Hepatocyte (in vitro differentiated cells): ENCODE results near the gene PXDN. TPM values are rescaled to one million over a fixed set of nuclear protein-coding genes. Genes with fewer than 3 reads are reported as not detected.
"Not testable (repeated sequence)": the region's sequence is repeated elsewhere in the genome, so short reads cannot be mapped to it uniquely, and the experiment has no call there.

Source experiments
- DNase-seq: peaks from one replicate; pipeline ENCODE4 v3.0.0-alpha.2; 2016; ENCODE audit warnings: low spot score
- H2AFZ ChIP-seq: fragments of 200-600 bp; sonication (generic); 2 replicates; pipeline ENCODE4 v1.6.0; 2016; ENCODE audit warnings: antibody characterized with exemption, mild to moderate bottlenecking
- H3K27ac ChIP-seq: fragments of 200-600 bp; sonication (generic); 2 replicates; pipeline ENCODE4 v1.5.1; 2016; ENCODE audit warnings: mild to moderate bottlenecking
- H3K27me3 ChIP-seq: fragments of 200-600 bp; sonication (generic); 2 replicates; pipeline ENCODE4 v1.6.1; 2016
- H3K36me3 ChIP-seq: fragments of 200-600 bp; sonication (generic); replicated peaks from 2 replicates; pipeline ENCODE4 v1.5.1; 2016; ENCODE audit warnings: low read depth; ENCODE audit not compliant: insufficient read depth
- H3K4me1 ChIP-seq: fragments of 200-600 bp; sonication (generic); 2 replicates; pipeline ENCODE4 v1.5.1; 2016; ENCODE audit warnings: mild to moderate bottlenecking, moderate library complexity; ENCODE audit not compliant: insufficient read depth
- H3K4me2 ChIP-seq: fragments of 200-600 bp; sonication (generic); 2 replicates; pipeline ENCODE4 v1.6.0; 2016
- H3K4me3 ChIP-seq: fragments of 200-600 bp; sonication (generic); 2 replicates; pipeline ENCODE4 v1.5.1; 2016; ENCODE audit warnings: mild to moderate bottlenecking
- H3K79me2 ChIP-seq: fragments of 200-600 bp; sonication (generic); 2 replicates; pipeline ENCODE4 v1.6.0; 2017; ENCODE audit warnings: mild to moderate bottlenecking
- H3K9me2 ChIP-seq: fragments of 200-600 bp; sonication (generic); replicated peaks from 2 replicates; pipeline ENCODE4 v1.6.0; 2017; ENCODE audit warnings: mild to moderate bottlenecking; ENCODE audit not compliant: insufficient read depth
- H3K9me3 ChIP-seq: fragments of 200-600 bp; sonication (generic); 2 replicates; pipeline ENCODE4 v1.5.1; 2016; ENCODE audit warnings: low read depth, mild to moderate bottlenecking
- H4K20me1 ChIP-seq: fragments of 200-600 bp; sonication (generic); 2 replicates; pipeline ENCODE4 v1.6.0; 2016; ENCODE audit warnings: mild to moderate bottlenecking; ENCODE audit not compliant: insufficient read depth, poor library complexity, severe bottlenecking
- CTCF ChIP-seq: fragments of 200-600 bp; sonication (generic); IDR thresholded peaks from 2 replicates; pipeline ENCODE4 v1.5.1; 2016; ENCODE audit warnings: antibody characterized with exemption, mild to moderate bottlenecking; ENCODE audit not compliant: poor library complexity
- EZH2 ChIP-seq: fragments of 200-600 bp; sonication (generic); IDR thresholded peaks from 2 replicates; pipeline ENCODE4 v1.6.1; 2016; ENCODE audit warnings: antibody characterized with exemption, mild to moderate bottlenecking, borderline replicate concordance
- EZH2phosphoT487 ChIP-seq: fragments of 200-600 bp; sonication (generic); IDR thresholded peaks from one replicate; pipeline ENCODE4 v1.6.1; 2018; ENCODE audit warnings: antibody characterized with exemption, mild to moderate bottlenecking, low read depth, moderate library complexity; ENCODE audit not compliant: unreplicated experiment, severe bottlenecking
- WGBS: methylation state at CpG from one replicate; pipeline ENCODE4 v1.1.6; 2016; ENCODE audit warnings: low lambda C conversion rate; ENCODE audit errors: missing lambda C conversion rate; 5-methylcytosine and 5-hydroxymethylcytosine counted together
- polyA plus RNA-seq: library from polyadenylated mRNA; unstranded; fragments of >200 nt; fragmentation: Nextera tagmentation; extraction: Ambion mirVana; gene quantifications from 2 replicates; pipeline ENCODE4 v1.2.1, GENCODE V29; 2016
- total RNA-seq: library from RNA; depleted of rRNA; stranded (reverse); fragments of >200 nt; gene quantifications from 2 replicates; pipeline ENCODE4 v1.2.3, GENCODE V29; 2014

The PXDN gene
- total and polyA plus RNA-seq, 2 experiments from 2014 or later = 107 to 118 TPM

- Histone ChIP-seq H3K79me2 (no peaks in the 10 kb centered on the region), H3K27ac (no peak overlapping the region), H3K9me3 (no peaks in the 10 kb centered on the region), H3K4me3 (no peak overlapping the region), H3K27me3 (no peaks in the 10 kb centered on the region), H4K20me1 (no peaks in the 10 kb centered on the region), H3K4me2 (no peak overlapping the region), H3K4me1 (peaks cover 4% of the 10 kb centered on the region), H3K36me3 (no peaks in the 10 kb centered on the region), H2AFZ (no peak overlapping the region), H3K9me2 (no peaks in the 10 kb centered on the region)
- TF ChIP-seq EZH2 = no peak
- TF ChIP-seq CTCF = no peak
- no peak for TF ChIP-seq EZH2phosphoT487
- 84% methylated on average over 4 of the region's 4 CpGs for WGBS
- DNase-seq = no peak
These were observed 13.3 kb upstream of the PXDN start for GRCh38 chr2:1757567-1757966.

- not testable (repeated sequence) for H3K4me3 ChIP-seq, H3K9me2 ChIP-seq, H3K9me3 ChIP-seq, H2AFZ ChIP-seq, DNase-seq, H4K20me1 ChIP-seq, H3K27me3 ChIP-seq, H3K4me1 ChIP-seq, H3K4me2 ChIP-seq, H3K36me3 ChIP-seq, H3K79me2 ChIP-seq, H3K27ac ChIP-seq
- WGBS = 97% methylated on average over 12 of the region's 12 CpGs
These were observed 12.8 kb upstream of the PXDN start for GRCh38 chr2:1757146-1757545.

- no peak overlapping the region for H3K4me2 ChIP-seq
These were observed 12.1 kb upstream of the PXDN start for GRCh38 chr2:1756456-1756855.

More at GRCh38 chr2:1756456-1756855, 12.1 kb upstream of the PXDN start:
- no peak for TF ChIP-seq EZH2
- TF ChIP-seq CTCF = no peak
- no peak for TF ChIP-seq EZH2phosphoT487
- Histone ChIP-seq H2AFZ (no peak overlapping the region), H3K27ac (no peak overlapping the region), H3K4me1 (peaks cover 4% of the 10 kb centered on the region), H3K79me2 (no peaks in the 10 kb centered on the region), H3K27me3 (no peaks in the 10 kb centered on the region), H4K20me1 (no peaks in the 10 kb centered on the region), H3K9me3 (no peaks in the 10 kb centered on the region), H3K36me3 (no peaks in the 10 kb centered on the region), H3K4me3 (no peak overlapping the region), H3K9me2 (no peaks in the 10 kb centered on the region)
- DNase-seq = no peak
- 97% methylated on average over 10 of the region's 10 CpGs for WGBS
